PC-3 (cell line): ENCODE measurements around the gene ZNF497. TPM values are rescaled to one million over a fixed set of nuclear protein-coding genes. Genes with fewer than 3 reads are reported as not detected.

ENCODE experiments used
- ATAC-seq: fragments of 200-7000 bp; cut with Tn5 transposase; 2 replicates; pipeline ENCODE4 v1.9.1; 2020; ENCODE audit warnings: mild to moderate bottlenecking, moderate library complexity
- BruUV-seq: library from RNA; stranded (reverse); fragments of 400-500 nt; replicated peaks from 2 replicates; lab custom pipeline; 2021; lab: Mats Ljungman, UMichigan
- CTCF ChIA-PET: fragments of 300-600 bp; sonication (Branson Sonifier 250); formaldehyde crosslinking; loops from one replicate; lab custom pipeline; 2022; ENCODE audit warnings: antibody characterized with exemption; lab: Charles Lee
- POLR2A ChIA-PET: fragments of 300-600 bp; sonication (Branson Sonifier 250); formaldehyde crosslinking; loops from one replicate; lab custom pipeline; 2022; ENCODE audit warnings: antibody characterized with exemption; ENCODE audit not compliant: unreplicated experiment; lab: Charles Lee
- DNase-seq: peaks from one replicate; pipeline ENCODE4 v3.0.0-alpha.2; 2015
- H2AFZ ChIP-seq: fragments of 300-600 bp; sonication (generic); 2 replicates; pipeline ENCODE4 v1.6.0; 2016; ENCODE audit warnings: antibody characterized with exemption, low read length
- H3F3A ChIP-seq: fragments of 300-600 bp; sonication (generic); one replicate; pipeline ENCODE4 v1.6.0; 2017; ENCODE audit warnings: antibody characterized with exemption, low read length, control low read depth, mild to moderate bottlenecking; ENCODE audit not compliant: unreplicated experiment
- H3K27ac ChIP-seq: fragments of 300-600 bp; sonication (generic); 2 replicates; pipeline ENCODE4 v1.5.1; 2016; ENCODE audit warnings: mild to moderate bottlenecking, low read length
- H3K27me3 ChIP-seq: fragments of 300-600 bp; sonication (generic); 2 replicates; pipeline ENCODE4 v1.6.1; 2016; ENCODE audit warnings: low read length, mixed read lengths
- H3K36me3 ChIP-seq: fragments of 300-600 bp; sonication (generic); 2 replicates; pipeline ENCODE4 v1.6.1; 2016; ENCODE audit warnings: low read depth, mixed run types, low read length, mixed read lengths
- H3K4me1 ChIP-seq: fragments of 300-600 bp; sonication (generic); 2 replicates; pipeline ENCODE4 v1.5.1; 2016; ENCODE audit warnings: low read length; ENCODE audit not compliant: insufficient read depth
- H3K4me2 ChIP-seq: fragments of 300-600 bp; sonication (generic); 2 replicates; pipeline ENCODE4 v1.6.0; 2016; ENCODE audit warnings: low read length
- H3K4me3 ChIP-seq: fragments of 300-600 bp; sonication (generic); 2 replicates; pipeline ENCODE4 v1.5.1; 2016; ENCODE audit warnings: mild to moderate bottlenecking, low read length, mixed read lengths
- H3K79me2 ChIP-seq: fragments of 300-600 bp; sonication (generic); 2 replicates; pipeline ENCODE4 v1.6.1; 2017; ENCODE audit warnings: low read length, mixed read lengths
- H3K9ac ChIP-seq: fragments of 300-600 bp; sonication (generic); 2 replicates; pipeline ENCODE4 v1.6.0; 2016; ENCODE audit warnings: mild to moderate bottlenecking, low read length
- H3K9me2 ChIP-seq: fragments of 300-600 bp; sonication (generic); replicated peaks from 2 replicates; pipeline ENCODE4 v1.6.1; 2016; ENCODE audit warnings: mixed run types, low read length, mixed read lengths
- H3K9me3 ChIP-seq: fragments of 300-600 bp; sonication (generic); 2 replicates; pipeline ENCODE4 v1.6.1; 2016; ENCODE audit warnings: low read length, mixed read lengths
- H4K20me1 ChIP-seq: fragments of 300-600 bp; sonication (generic); 2 replicates; pipeline ENCODE4 v1.6.1; 2016; ENCODE audit warnings: low read length, mixed read lengths
- CTCF ChIP-seq: fragments of 300-600 bp; sonication (generic); conservative IDR thresholded peaks from 2 replicates; pipeline ENCODE4 v1.5.1; 2017; ENCODE audit warnings: antibody characterized with exemption, low read depth, mild to moderate bottlenecking, low read length
- EZH2 ChIP-seq: fragments of 300-600 bp; sonication (generic); IDR thresholded peaks from one replicate; pipeline ENCODE4 v1.6.1; 2017; ENCODE audit warnings: antibody characterized with exemption, mild to moderate bottlenecking, low read length; ENCODE audit not compliant: unreplicated experiment
- EZH2phosphoT487 ChIP-seq: fragments of 300-600 bp; sonication (generic); IDR thresholded peaks from 2 replicates; pipeline ENCODE4 v1.6.1; 2018; ENCODE audit warnings: mild to moderate bottlenecking, antibody characterized with exemption, low read length, borderline replicate concordance
- intact Hi-C: fragments of 100-400 bp; cut with micrococcal nuclease; formaldehyde crosslinking; loops from 2 replicates; pipeline ENCODE4 v1.9.0; 2023
- total RNA-seq: library from RNA; depleted of rRNA; stranded (reverse); fragments of >200 nt; gene quantifications from 2 replicates; pipeline ENCODE4 v1.2.3, GENCODE V29; 2014

The ZNF497 gene
- total RNA-seq, 1 experiment from 2014 or later: 2.2 TPM

GRCh38 chr19:58338825-58339558, 23.6 kb downstream of the ZNF497 start:
- no peaks in the 10 kb centered on the region for H3K4me1 ChIP-seq
- POLR2A ChIA-PET: no interaction called here
- DNase-seq (peak; percentile 38), ATAC-seq (no peak; the same call in 1 of the 2 replicates)
- H3K27me3 ChIP-seq: no peaks in the 10 kb centered on the region
- no peaks in the 10 kb centered on the region; the same call in 1 of the 2 replicates for H3K9me3 ChIP-seq
- H2AFZ ChIP-seq: no peak overlapping the region
- H3K4me3 ChIP-seq: no peak overlapping the region
- H3K27ac ChIP-seq: no peak overlapping the region
- no peak overlapping the region for H3K4me2 ChIP-seq
- H4K20me1 ChIP-seq: no peaks in the 10 kb centered on the region
- no peaks in the 10 kb centered on the region for H3K9me2 ChIP-seq
- H3K9ac ChIP-seq: no peak overlapping the region
- intact Hi-C loops: no loop called here
- BruUV-seq: no TSS peak
- no peaks in the 10 kb centered on the region for H3K79me2 ChIP-seq
- no peaks in the 10 kb centered on the region for H3F3A ChIP-seq
- CTCF ChIA-PET: no interaction called here
- H3K36me3 ChIP-seq: peaks cover 40% of the 10 kb centered on the region
- TF ChIP-seq CTCF (no peak), EZH2phosphoT487 (no peak), EZH2 (no peak)

- ChIA-PET CTCF (no interaction called here), POLR2A (no interaction called here)
- TF ChIP-seq EZH2 (no peak), CTCF (no peak), EZH2phosphoT487 (no peak)
- H3K36me3 ChIP-seq: peaks cover 40% of the 10 kb centered on the region
- BruUV-seq: no TSS peak
- no peaks in the 10 kb centered on the region for H4K20me1 ChIP-seq
- ATAC-seq (no peak), DNase-seq (no peak)
- H2AFZ ChIP-seq: no peak overlapping the region
- no peak overlapping the region for H3K4me2 ChIP-seq
- H3K9ac ChIP-seq: no peak overlapping the region
- no peak overlapping the region for H3K4me3 ChIP-seq
- H3F3A ChIP-seq: no peaks in the 10 kb centered on the region
- no peaks in the 10 kb centered on the region for H3K27me3 ChIP-seq
- H3K9me2 ChIP-seq: no peaks in the 10 kb centered on the region
- no peaks in the 10 kb centered on the region for H3K79me2 ChIP-seq
- no peaks in the 10 kb centered on the region for H3K4me1 ChIP-seq
- intact Hi-C loops: no loop called here
- no peak overlapping the region for H3K27ac ChIP-seq
- no peaks in the 10 kb centered on the region; the same call in 1 of the 2 replicates for H3K9me3 ChIP-seq
Measured at GRCh38 chr19:58338336-58338735, 24.2 kb downstream of the ZNF497 start.

- ChIA-PET POLR2A (no interaction called here), CTCF (no interaction called here)
- Histone ChIP-seq H3F3A (no peaks in the 10 kb centered on the region), H3K4me3 (no peak overlapping the region), H3K9ac (no peak overlapping the region), H3K4me2 (no peak overlapping the region), H3K36me3 (peaks cover 40% of the 10 kb centered on the region), H3K4me1 (no peaks in the 10 kb centered on the region), H4K20me1 (no peaks in the 10 kb centered on the region), H3K27ac (no peak overlapping the region), H3K27me3 (no peaks in the 10 kb centered on the region), H3K9me3 (no peaks in the 10 kb centered on the region; the same call in 1 of the 2 replicates), H3K79me2 (no peaks in the 10 kb centered on the region), H3K9me2 (no peaks in the 10 kb centered on the region), H2AFZ (no peak overlapping the region)
- DNase-seq (no peak), ATAC-seq (no peak)
- no peak for TF ChIP-seq EZH2phosphoT487
- TF ChIP-seq EZH2: no peak
- no peak for TF ChIP-seq CTCF
- no TSS peak for BruUV-seq
- intact Hi-C loops: no loop called here
Measured at GRCh38 chr19:58336820-58337219, 25.7 kb downstream of the ZNF497 start.
